DLD1 (cell line): ENCODE results near the gene ZNF865.

ENCODE experiments used
- in situ Hi-C: cut with HindIII; loops from 2 replicates; pipeline ENCODE4 v1.10.0; 2017; ENCODE audit warnings: low sequenced_read_pairs

Gene ZNF865

GRCh38 chr19:55603581-55604292 is 1.7 kb upstream of the ZNF865 start:
- in situ Hi-C loops = no loop called here

GRCh38 chr19:55605207-55605636 is 225 bp upstream of the ZNF865 start:
- in situ Hi-C loops = no loop called here

- in situ Hi-C loops = no loop called here
Observed at GRCh38 chr19:55606471-55606787, 982 bp downstream of the ZNF865 start.

GRCh38 chr19:55606817-55607216 is 1.4 kb downstream of the ZNF865 start:
- in situ Hi-C loops = no loop called here

- in situ Hi-C loops = no loop called here
Observed at GRCh38 chr19:55609326-55609725, 3.9 kb downstream of the ZNF865 start.

- in situ Hi-C loops = no loop called here
Observed at GRCh38 chr19:55611300-55611982, 6.0 kb downstream of the ZNF865 start.

- in situ Hi-C loops = no loop called here
Observed at GRCh38 chr19:55611983-55612645, 6.7 kb downstream of the ZNF865 start.

GRCh38 chr19:55613396-55613795 is 7.9 kb downstream of the ZNF865 start:
- in situ Hi-C loops = no loop called here

GRCh38 chr19:55613930-55614710 is 8.7 kb downstream of the ZNF865 start:
- in situ Hi-C loops = no loop called here

GRCh38 chr19:55614711-55615542 is 9.5 kb downstream of the ZNF865 start:
- in situ Hi-C loops = no loop called here

GRCh38 chr19:55615543-55616394 is 10.3 kb downstream of the ZNF865 start:
- in situ Hi-C loops = no loop called here

- in situ Hi-C loops = no loop called here
Observed at GRCh38 chr19:55616395-55616875, 11.0 kb downstream of the ZNF865 start.

- in situ Hi-C loops = no loop called here
Observed at GRCh38 chr19:55617426-55617825, 12.0 kb downstream of the ZNF865 start.

- in situ Hi-C loops = no loop called here
Observed at GRCh38 chr19:55618426-55618825, 13.0 kb downstream of the ZNF865 start.

GRCh38 chr19:55619286-55619685 is 13.8 kb downstream of the ZNF865 start:
- in situ Hi-C loops = no loop called here

GRCh38 chr19:55620410-55621204 is 15.2 kb downstream of the ZNF865 start:
- in situ Hi-C loops = loop anchor here (5.0 to 10.0 kb wide), 2 partner anchors 93 to 446 kb away; no protein-coding TSS in a partner anchor

- in situ Hi-C loops = loop anchor here (5.0 to 10.0 kb wide), 2 partner anchors 94 to 446 kb away; no protein-coding TSS in a partner anchor
Observed at GRCh38 chr19:55621205-55621672, 15.8 kb downstream of the ZNF865 start.

- in situ Hi-C loops = loop anchor here (5.0 to 10.0 kb wide), 2 partner anchors 94 to 447 kb away; no protein-coding TSS in a partner anchor
Observed at GRCh38 chr19:55621673-55622231, 16.3 kb downstream of the ZNF865 start.
